HepG2 (cell line): ENCODE results near the gene RPP25L. TPM values are rescaled to one million over a fixed set of nuclear protein-coding genes. Genes with fewer than 3 reads are reported as not detected.

ENCODE experiments used
- ASH2L ChIP-seq: fragments of 300-600, 200-600 bp; sonication (generic); IDR thresholded peaks from 2 replicates; pipeline ENCODE4 v1.7.0; 2017; ENCODE audit warnings: low read depth, mild to moderate bottlenecking, moderate library complexity, mixed read lengths, low read length; ENCODE audit not compliant: insufficient read length
- FOXK2 ChIP-seq: fragments of 450-650 bp; IDR thresholded peaks from 2 replicates; pipeline ENCODE4 v1.6.1; 2016
- HDAC2 ChIP-seq: sonication (generic); formaldehyde crosslinking; IDR thresholded peaks from 2 replicates; pipeline ENCODE4 v1.4.0; 2020; ENCODE audit warnings: missing genetic modification reagents
- NCOR1 ChIP-seq: fragments of 200-600 bp; sonication (generic); IDR thresholded peaks from 2 replicates; pipeline ENCODE4 v1.7.0; 2017; ENCODE audit warnings: antibody characterized with exemption, low read length, borderline replicate concordance
- PHF21A ChIP-seq: sonication (generic); formaldehyde crosslinking; IDR thresholded peaks from 2 replicates; pipeline ENCODE4 v1.5.0; 2020; ENCODE audit warnings: mild to moderate bottlenecking, missing genetic modification reagents
- PRDM10 ChIP-seq: sonication (generic); formaldehyde crosslinking; IDR thresholded peaks from 2 replicates; pipeline ENCODE4 v1.4.0; 2020; ENCODE audit warnings: low read depth, missing genetic modification reagents
- RBM22 ChIP-seq: fragments of 200-400 bp; formaldehyde crosslinking; optimal IDR thresholded peaks from 2 replicates; pipeline ENCODE3; 2017; ENCODE audit warnings: mild to moderate bottlenecking, low read length, moderate library complexity
- RXRA ChIP-seq: sonication (generic); formaldehyde crosslinking; IDR thresholded peaks from 2 replicates; pipeline ENCODE4 v1.5.1; 2020; ENCODE audit warnings: missing genetic modification reagents
- SRSF1 ChIP-seq: fragments of 200-400 bp; formaldehyde crosslinking; optimal IDR thresholded peaks from 2 replicates; pipeline ENCODE3; 2017; ENCODE audit warnings: mild to moderate bottlenecking, low read depth, low read length, moderate library complexity
- ZEB1 ChIP-seq: IDR thresholded peaks from 2 replicates; pipeline ENCODE4 v1.6.1; 2012; ENCODE audit warnings: mild to moderate bottlenecking, low read depth, inconsistent platforms; ENCODE audit not compliant: insufficient replicate concordance
- ZNF24 ChIP-seq: fragments of 450-650 bp; IDR thresholded peaks from 2 replicates; pipeline ENCODE4 v1.6.1; 2017; ENCODE audit warnings: antibody characterized with exemption, mild to moderate bottlenecking
- ZNF280D ChIP-seq: sonication (generic); formaldehyde crosslinking; IDR thresholded peaks from 2 replicates; pipeline ENCODE4 v1.5.1; 2020; ENCODE audit warnings: mild to moderate bottlenecking, missing genetic modification reagents
- ZNF431 ChIP-seq: sonication (generic); formaldehyde crosslinking; IDR thresholded peaks from 2 replicates; pipeline ENCODE4 v1.9.0; 2022; ENCODE audit warnings: missing genetic modification reagents, low read depth, mild to moderate bottlenecking, borderline replicate concordance
- ZNF749 ChIP-seq: sonication (generic); formaldehyde crosslinking; IDR thresholded peaks from 2 replicates; pipeline ENCODE4 v1.8.0; 2022; ENCODE audit warnings: mild to moderate bottlenecking, missing genetic modification reagents, moderate library complexity, borderline replicate concordance
- polyA plus RNA-seq, 8 experiments: library from polyadenylated mRNA; depleted of rRNA in 3 of 8; stranded (reverse) in 7 of 8; unstranded in 1 of 8; fragments of >200 nt; fragmentation: Illumina TruSeq in 4 of 8; extraction: Trizol in 4 of 8; gene quantifications; 2 replicates each; pipeline versions ENCODE4 v1.2.1 to v1.2.3, GENCODE V29; 2011 to 2016; ENCODE audit warnings: low read depth in 4 of 8, missing spikeins in 1 of 8, mixed read lengths in 1 of 8; ENCODE audit not compliant: insufficient read depth in 1 of 8
- total RNA-seq, 5 experiments: library from RNA; depleted of rRNA; stranded (reverse); fragments of >200 nt; fragmentation: Illumina TruSeq; extraction: Trizol; gene quantifications; 2 replicates each; pipeline ENCODE4 v1.2.3, GENCODE V29; 2016; ENCODE audit warnings: low read depth in 1 of 5
- TF ChIP-seq, protein P1 (sequence below): sonication (generic); formaldehyde crosslinking; IDR thresholded peaks from 2 replicates; pipeline ENCODE4 v1.4.0; 2020; ENCODE audit warnings: missing genetic modification reagents
- TF ChIP-seq, protein P2 (sequence below): IDR thresholded peaks from 2 replicates; pipeline ENCODE4 v1.6.1; 2012; ENCODE audit warnings: inconsistent platforms

The RPP25L gene
- total and polyA plus RNA-seq, 2 of the 13 experiments (the other 11 are each of a cell fraction or from before 2014, with no cell fraction given), result 24.5 to 27.3 TPM

GRCh38 chr9:34644766-34645314, 32.9 kb upstream of the RPP25L start (continued):
- TF ChIP-seq, protein P1, sequence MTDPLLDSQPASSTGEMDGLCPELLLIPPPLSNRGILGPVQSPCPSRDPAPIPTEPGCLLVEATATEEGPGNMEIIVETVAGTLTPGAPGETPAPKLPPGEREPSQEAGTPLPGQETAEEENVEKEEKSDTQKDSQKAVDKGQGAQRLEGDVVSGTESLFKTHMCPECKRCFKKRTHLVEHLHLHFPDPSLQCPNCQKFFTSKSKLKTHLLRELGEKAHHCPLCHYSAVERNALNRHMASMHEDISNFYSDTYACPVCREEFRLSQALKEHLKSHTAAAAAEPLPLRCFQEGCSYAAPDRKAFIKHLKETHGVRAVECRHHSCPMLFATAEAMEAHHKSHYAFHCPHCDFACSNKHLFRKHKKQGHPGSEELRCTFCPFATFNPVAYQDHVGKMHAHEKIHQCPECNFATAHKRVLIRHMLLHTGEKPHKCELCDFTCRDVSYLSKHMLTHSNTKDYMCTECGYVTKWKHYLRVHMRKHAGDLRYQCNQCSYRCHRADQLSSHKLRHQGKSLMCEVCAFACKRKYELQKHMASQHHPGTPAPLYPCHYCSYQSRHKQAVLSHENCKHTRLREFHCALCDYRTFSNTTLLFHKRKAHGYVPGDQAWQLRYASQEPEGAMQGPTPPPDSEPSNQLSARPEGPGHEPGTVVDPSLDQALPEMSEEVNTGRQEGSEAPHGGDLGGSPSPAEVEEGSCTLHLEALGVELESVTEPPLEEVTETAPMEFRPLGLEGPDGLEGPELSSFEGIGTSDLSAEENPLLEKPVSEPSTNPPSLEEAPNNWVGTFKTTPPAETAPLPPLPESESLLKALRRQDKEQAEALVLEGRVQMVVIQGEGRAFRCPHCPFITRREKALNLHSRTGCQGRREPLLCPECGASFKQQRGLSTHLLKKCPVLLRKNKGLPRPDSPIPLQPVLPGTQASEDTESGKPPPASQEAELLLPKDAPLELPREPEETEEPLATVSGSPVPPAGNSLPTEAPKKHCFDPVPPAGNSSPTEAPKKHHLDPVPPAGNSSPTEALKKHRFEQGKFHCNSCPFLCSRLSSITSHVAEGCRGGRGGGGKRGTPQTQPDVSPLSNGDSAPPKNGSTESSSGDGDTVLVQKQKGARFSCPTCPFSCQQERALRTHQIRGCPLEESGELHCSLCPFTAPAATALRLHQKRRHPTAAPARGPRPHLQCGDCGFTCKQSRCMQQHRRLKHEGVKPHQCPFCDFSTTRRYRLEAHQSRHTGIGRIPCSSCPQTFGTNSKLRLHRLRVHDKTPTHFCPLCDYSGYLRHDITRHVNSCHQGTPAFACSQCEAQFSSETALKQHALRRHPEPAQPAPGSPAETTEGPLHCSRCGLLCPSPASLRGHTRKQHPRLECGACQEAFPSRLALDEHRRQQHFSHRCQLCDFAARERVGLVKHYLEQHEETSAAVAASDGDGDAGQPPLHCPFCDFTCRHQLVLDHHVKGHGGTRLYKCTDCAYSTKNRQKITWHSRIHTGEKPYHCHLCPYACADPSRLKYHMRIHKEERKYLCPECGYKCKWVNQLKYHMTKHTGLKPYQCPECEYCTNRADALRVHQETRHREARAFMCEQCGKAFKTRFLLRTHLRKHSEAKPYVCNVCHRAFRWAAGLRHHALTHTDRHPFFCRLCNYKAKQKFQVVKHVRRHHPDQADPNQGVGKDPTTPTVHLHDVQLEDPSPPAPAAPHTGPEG (CRISPR knock-in tag), result no peak
- TF ChIP-seq PHF21A, result 0 out of 2 replicates have a peak, but pooled peaks have one; percentile 53
- TF ChIP-seq RBM22, result no peak
- TF ChIP-seq, protein P2, sequence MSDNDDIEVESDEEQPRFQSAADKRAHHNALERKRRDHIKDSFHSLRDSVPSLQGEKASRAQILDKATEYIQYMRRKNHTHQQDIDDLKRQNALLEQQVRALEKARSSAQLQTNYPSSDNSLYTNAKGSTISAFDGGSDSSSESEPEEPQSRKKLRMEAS, result peak; percentile 60; the same call in 1 of the 2 replicates
- TF ChIP-seq SRSF1, result no peak
- TF ChIP-seq NCOR1, result peak; percentile 94
- peak; percentile 77; the same call in 1 of the 2 replicates for TF ChIP-seq HDAC2 (CRISPR knock-in tag)
- peak; percentile 96 for TF ChIP-seq RXRA (CRISPR knock-in tag)
- TF ChIP-seq FOXK2, result no peak
- no peak for TF ChIP-seq ZNF431 (CRISPR knock-in tag)
- TF ChIP-seq ASH2L, result peak; percentile 76
- TF ChIP-seq ZNF749, result no peak
- TF ChIP-seq ZNF280D (CRISPR knock-in tag), result 0 out of 2 replicates have a peak, but pooled peaks have one; percentile 1
- peak; percentile 90 for TF ChIP-seq PRDM10
- TF ChIP-seq ZEB1, result peak; percentile 56
- no peak for TF ChIP-seq ZNF24
